GM23338 (cell line): ENCODE data around the gene RBM14. TPM values are rescaled to one million over a fixed set of nuclear protein-coding genes. Genes with fewer than 3 reads are reported as not detected.

Experiments
- ATAC-seq: fragments of 200-7000 bp; cut with Tn5 transposase; 3 replicates; pipeline ENCODE4 v1.9.1; 2020
- DNase-seq: peaks from one replicate; pipeline ENCODE4 v3.0.0-alpha.2; 2015; ENCODE audit warnings: low spot score
- H2AFZ ChIP-seq: fragments of 200-600 bp; sonication (generic); 2 replicates; pipeline ENCODE4 v1.8.0; 2016; ENCODE audit warnings: antibody characterized with exemption, mild to moderate bottlenecking, moderate library complexity
- H3F3A ChIP-seq: fragments of 200-600 bp; sonication (generic); replicated peaks from 2 replicates; pipeline ENCODE4 v1.8.0; 2017; ENCODE audit warnings: antibody characterized with exemption, mixed run types, low read depth
- H3K27ac ChIP-seq: fragments of 200-600 bp; sonication (generic); 2 replicates; pipeline ENCODE4 v1.6.1; 2016; ENCODE audit warnings: low read depth
- H3K27me3 ChIP-seq: fragments of 200-600 bp; sonication (generic); 2 replicates; pipeline ENCODE4 v1.8.0; 2016; ENCODE audit warnings: mild to moderate bottlenecking, mixed run types, moderate library complexity; ENCODE audit not compliant: insufficient read depth
- H3K36me3 ChIP-seq: fragments of 200-600 bp; sonication (generic); 2 replicates; pipeline ENCODE4 v1.8.0; 2016; ENCODE audit warnings: mild to moderate bottlenecking; ENCODE audit not compliant: insufficient read depth
- H3K4me1 ChIP-seq: fragments of 200-600 bp; sonication (generic); 2 replicates; pipeline ENCODE4 v1.8.0; 2016; ENCODE audit warnings: mild to moderate bottlenecking, moderate library complexity; ENCODE audit not compliant: insufficient read depth
- H3K4me2 ChIP-seq: fragments of 200-600 bp; sonication (generic); 2 replicates; pipeline ENCODE4 v1.7.1; 2017; ENCODE audit warnings: mixed run types
- H3K4me3 ChIP-seq: fragments of 200-600 bp; sonication (generic); 2 replicates; pipeline ENCODE4 v1.6.1; 2016; ENCODE audit warnings: mixed run types
- H3K79me2 ChIP-seq: fragments of 200-600 bp; sonication (generic); replicated peaks from 2 replicates; pipeline ENCODE4 v1.8.0; 2017; ENCODE audit warnings: mild to moderate bottlenecking; ENCODE audit not compliant: insufficient read depth
- H3K9me2 ChIP-seq: fragments of 200-600 bp; sonication (generic); 2 replicates; pipeline ENCODE4 v1.8.0; 2017; ENCODE audit not compliant: insufficient read depth
- H4K20me1 ChIP-seq: fragments of 200-600 bp; sonication (generic); replicated peaks from 2 replicates; pipeline ENCODE4 v1.8.0; 2017; ENCODE audit warnings: mild to moderate bottlenecking; ENCODE audit not compliant: insufficient read depth
- H3K27ac Mint-ChIP-seq: 2 replicates; pipeline ENCODE4 v1.8.0; 2020; ENCODE audit warnings: inconsistent platforms, mild to moderate bottlenecking, moderate library complexity, mixed read lengths
- H3K27me3 Mint-ChIP-seq: 3 replicates; pipeline ENCODE4 v1.8.0; 2022; ENCODE audit warnings: low read depth, mild to moderate bottlenecking, moderate library complexity, mixed read lengths, inconsistent platforms; ENCODE audit not compliant: insufficient read depth, poor library complexity
- H3K36me3 Mint-ChIP-seq: 3 replicates; pipeline ENCODE4 v1.8.0; 2021; ENCODE audit warnings: low read depth, mild to moderate bottlenecking, inconsistent platforms, moderate library complexity, mixed read lengths
- H3K4me1 Mint-ChIP-seq: 3 replicates; pipeline ENCODE4 v1.8.0; 2020; ENCODE audit warnings: mild to moderate bottlenecking, inconsistent platforms, mixed read lengths
- H3K4me3 Mint-ChIP-seq: 3 replicates; pipeline ENCODE4 v1.8.0; 2021; ENCODE audit warnings: moderate library complexity, mild to moderate bottlenecking, inconsistent platforms, mixed read lengths
- H3K9me3 Mint-ChIP-seq: 3 replicates; pipeline ENCODE4 v1.8.0; 2020; ENCODE audit warnings: moderate library complexity, mild to moderate bottlenecking, inconsistent platforms, mixed read lengths
- CREB1 ChIP-seq: fragments of 250-450 bp; sonication (Bioruptor Pico); IDR thresholded peaks from 2 replicates; pipeline ENCODE4 v1.5.0; 2020; ENCODE audit warnings: low read depth, mild to moderate bottlenecking, moderate library complexity
- CTCF ChIP-seq, 2 experiments: fragments of 200-600 bp in 1 of 2; sonication (generic) in 1 of 2; conservative IDR thresholded peaks; 2 replicates each; pipeline versions ENCODE4 v1.5.1 to v1.6.1; 2016 to 2017; ENCODE audit warnings: antibody characterized with exemption in 2 of 2, low read depth in 2 of 2, mild to moderate bottlenecking in 2 of 2, moderate library complexity in 1 of 2
- ETS1 ChIP-seq: IDR thresholded peaks from 2 replicates; pipeline ENCODE4 v1.6.1; 2016; ENCODE audit warnings: antibody characterized with exemption
- EZH2 ChIP-seq: fragments of 200-600 bp; sonication (generic); IDR thresholded peaks from one replicate; pipeline ENCODE4 v1.8.0; 2017; ENCODE audit warnings: antibody characterized with exemption, mild to moderate bottlenecking, low read depth; ENCODE audit not compliant: unreplicated experiment
- EZH2phosphoT487 ChIP-seq: fragments of 200-600 bp; sonication (generic); IDR thresholded peaks from one replicate; pipeline ENCODE4 v1.8.1; 2018; ENCODE audit warnings: antibody characterized with exemption; ENCODE audit not compliant: unreplicated experiment
- JUNB ChIP-seq: IDR thresholded peaks from one replicate; pipeline ENCODE4 v1.6.1; 2016; ENCODE audit warnings: antibody characterized with exemption; ENCODE audit not compliant: unreplicated experiment
- NANOG ChIP-seq: IDR thresholded peaks from 2 replicates; pipeline ENCODE4 v1.6.1; 2016; ENCODE audit warnings: antibody characterized with exemption, borderline replicate concordance
- POLR2AphosphoS5 ChIP-seq: IDR thresholded peaks from 2 replicates; pipeline ENCODE4 v1.6.1; 2016; ENCODE audit warnings: antibody characterized with exemption, low read depth
- REST ChIP-seq: IDR thresholded peaks from one replicate; pipeline ENCODE4 v1.6.1; 2018; ENCODE audit warnings: antibody characterized with exemption; ENCODE audit not compliant: unreplicated experiment
- STAT1 ChIP-seq: IDR thresholded peaks from one replicate; pipeline ENCODE4 v1.6.1; 2016; ENCODE audit warnings: antibody characterized with exemption; ENCODE audit not compliant: unreplicated experiment
- ZNF114 ChIP-seq: fragments of 250-450 bp; sonication (Bioruptor Pico); IDR thresholded peaks from 2 replicates; pipeline ENCODE4 v1.5.0; 2020; ENCODE audit warnings: mild to moderate bottlenecking, moderate library complexity
- ZNF331 ChIP-seq: fragments of 250-450 bp; sonication (Bioruptor Pico); IDR thresholded peaks from 2 replicates; pipeline ENCODE4 v1.5.0; 2020; ENCODE audit warnings: low read depth, mild to moderate bottlenecking, moderate library complexity
- ZNF462 ChIP-seq: fragments of 250-450 bp; sonication (Bioruptor Pico); IDR thresholded peaks from 2 replicates; pipeline ENCODE4 v1.5.0; 2020; ENCODE audit warnings: mild to moderate bottlenecking, moderate library complexity
- polyA plus RNA-seq: library from polyadenylated mRNA; unstranded; fragments of >200 nt; fragmentation: Nextera tagmentation; extraction: Ambion mirVana; gene quantifications from 2 replicates; pipeline ENCODE4 v1.2.1, GENCODE V29; 2016
- total RNA-seq: library from RNA; depleted of rRNA; stranded (reverse); fragments of >200 nt; shearing (Covaris generic); gene quantifications from 2 replicates; pipeline ENCODE4 v1.2.3, GENCODE V29; 2014

The RBM14 gene
- total and polyA plus RNA-seq, 2 experiments from 2014 or later, result 45.4 to 83.5 TPM

DNA sequence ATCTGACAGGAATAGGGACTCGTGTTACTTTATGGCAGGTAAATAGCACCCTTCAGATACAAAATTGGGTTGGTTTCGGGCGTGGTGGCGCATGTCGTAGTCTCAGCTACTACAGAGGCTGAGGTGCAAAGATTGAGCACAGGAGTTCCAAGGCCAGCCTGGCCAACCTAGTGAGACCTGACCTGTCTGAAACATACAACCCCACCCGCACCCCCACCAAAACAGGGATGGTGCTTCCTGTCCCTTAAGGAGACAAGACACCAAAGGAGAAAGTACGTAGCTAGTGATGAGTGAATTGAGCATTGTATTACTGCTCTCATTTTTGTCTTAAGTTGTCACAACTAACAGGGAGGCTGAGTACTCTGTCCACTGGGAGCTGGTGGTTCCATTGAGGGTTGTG is 36.2 kb downstream of the RBM14 start:
- peaks cover 62% of the 10 kb centered on the region for H4K20me1 ChIP-seq

More for the DNA sequence above, 36.2 kb downstream of the RBM14 start:
- no peaks in the 10 kb centered on the region for H3K27me3 ChIP-seq
- H3K4me1 ChIP-seq, result no peaks in the 10 kb centered on the region
- peaks cover 24% of the 10 kb centered on the region for H3K27me3 Mint-ChIP-seq
- no peak overlapping the region for H3K4me2 ChIP-seq
- DNase-seq, result no peak
- peaks cover 63% of the 10 kb centered on the region for H3K36me3 Mint-ChIP-seq
- no peaks in the 10 kb centered on the region for H3K9me2 ChIP-seq
- no peak overlapping the region; the same call in 1 of the 2 replicates for H3K27ac ChIP-seq
- no peaks in the 10 kb centered on the region for H3K9me3 Mint-ChIP-seq
- H3F3A ChIP-seq, result peaks cover 24% of the 10 kb centered on the region
- no peak overlapping the region for H3K4me3 ChIP-seq
- no peak overlapping the region for H2AFZ ChIP-seq
- H3K4me3 Mint-ChIP-seq, result no peak overlapping the region
- TF ChIP-seq POLR2AphosphoS5 (no peak), CREB1 (CRISPR knock-in tag) (no peak), JUNB (no peak), STAT1 (no peak), ZNF331 (CRISPR knock-in tag) (no peak), REST (no peak), NANOG (no peak), ZNF114 (CRISPR knock-in tag) (no peak), EZH2 (no peak), EZH2phosphoT487 (no peak), CTCF (conservative IDR thresholded peaks at IDR 0.05; ENCODE audit: low read depth in 2 of 2) (no peak), ZNF462 (CRISPR knock-in tag) (no peak), ETS1 (no peak)
- ATAC-seq, result no peak
- peaks cover 91% of the 10 kb centered on the region for H3K79me2 ChIP-seq
- no peak overlapping the region for H3K27ac Mint-ChIP-seq
- H3K4me1 Mint-ChIP-seq, result no peaks in the 10 kb centered on the region
- H3K36me3 ChIP-seq, result peaks cover 28% of the 10 kb centered on the region
